ENCODE data around the gene RPS6KA2.

The RPS6KA2 gene

DNA sequence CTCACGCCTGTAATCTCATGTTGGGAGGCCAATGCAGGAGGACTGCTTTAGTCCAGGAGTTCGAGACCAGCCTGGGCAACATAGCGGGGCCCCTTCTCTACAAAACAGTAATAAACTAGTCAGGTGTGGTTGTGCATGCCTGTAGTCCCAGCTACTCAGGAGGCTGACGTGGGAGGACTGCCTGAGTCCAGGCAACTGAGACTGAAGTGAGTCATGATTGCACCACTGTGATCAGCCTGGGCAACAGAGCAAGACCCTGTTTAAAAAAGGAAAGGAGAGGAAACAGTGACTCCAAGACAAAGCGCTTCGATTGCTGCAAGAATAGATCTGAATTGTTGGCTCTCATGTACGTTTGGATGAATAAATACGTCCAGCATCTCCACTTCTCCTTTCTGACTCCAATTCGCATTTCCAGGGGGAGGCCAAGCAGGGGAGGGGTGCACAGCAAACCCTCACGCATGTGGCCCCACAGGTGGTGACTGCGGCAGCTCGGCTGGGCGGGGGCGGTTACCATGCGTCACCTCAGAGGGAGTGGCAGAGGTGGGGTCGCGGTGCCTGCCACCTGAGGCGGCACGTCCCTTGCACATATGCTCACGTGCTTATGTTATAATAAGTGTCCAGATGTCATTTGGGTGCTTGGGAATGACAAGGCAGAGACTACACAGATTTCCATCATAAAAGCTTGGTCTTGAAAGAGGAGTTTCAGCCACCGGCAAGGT, 149.2 kb downstream of the RPS6KA2 start:
- DNase-seq: no peak

DNA sequence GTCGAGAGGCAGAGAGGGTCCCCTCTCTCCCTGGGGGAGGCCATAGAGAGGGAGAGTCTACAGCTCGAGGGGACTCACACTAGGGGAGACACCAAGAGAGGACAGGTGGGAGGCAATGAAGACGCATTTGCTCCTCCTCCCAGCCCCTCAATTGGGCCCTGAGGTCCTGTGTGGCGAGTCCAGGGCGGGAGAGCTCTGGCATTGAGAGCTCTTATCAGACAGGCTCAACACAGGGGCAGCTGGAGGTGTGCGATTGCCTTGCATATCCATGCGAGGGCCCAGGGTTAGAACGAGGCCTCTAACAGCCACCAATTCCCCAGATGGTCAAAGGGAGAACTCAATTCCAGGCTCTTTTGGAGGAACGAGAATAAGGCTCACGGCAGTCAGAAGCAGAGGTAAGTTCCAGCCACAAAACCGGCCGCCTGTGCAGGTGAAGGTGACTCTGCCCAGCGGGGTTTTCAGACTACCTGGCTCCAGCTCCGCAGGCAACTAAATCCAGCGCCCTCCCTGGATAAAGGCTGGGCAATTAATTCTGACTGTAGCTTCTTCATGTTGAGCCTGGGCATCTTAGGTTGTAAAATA, 150.3 kb downstream of the RPS6KA2 start:
- no peak for DNase-seq

DNA sequence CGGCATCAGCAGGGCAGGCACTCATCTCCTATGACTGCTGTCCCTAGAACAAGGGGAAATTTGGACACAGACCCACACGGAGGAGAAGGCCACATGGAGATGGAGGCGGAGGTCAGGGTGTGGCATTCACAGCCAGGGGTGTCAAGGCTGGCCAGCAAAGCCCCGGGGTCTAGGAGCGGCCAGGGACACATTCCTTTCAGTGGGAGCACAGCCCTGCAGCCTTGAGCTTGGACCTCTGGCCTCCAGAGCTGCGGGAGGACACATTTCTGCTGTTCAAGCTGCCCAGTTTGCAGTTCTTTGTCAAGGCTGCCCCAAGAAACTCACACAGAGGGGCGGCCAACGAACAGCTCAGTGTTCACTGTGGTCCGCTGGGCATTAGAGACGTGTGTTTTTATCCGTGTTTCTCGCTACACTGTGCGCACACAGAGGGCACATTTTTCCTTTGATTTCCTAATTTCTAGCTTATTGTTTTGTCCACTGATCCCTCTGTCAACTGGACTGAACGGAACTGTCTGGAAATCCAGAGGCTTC, 150.9 kb downstream of the RPS6KA2 start:
- no peak for DNase-seq

DNA sequence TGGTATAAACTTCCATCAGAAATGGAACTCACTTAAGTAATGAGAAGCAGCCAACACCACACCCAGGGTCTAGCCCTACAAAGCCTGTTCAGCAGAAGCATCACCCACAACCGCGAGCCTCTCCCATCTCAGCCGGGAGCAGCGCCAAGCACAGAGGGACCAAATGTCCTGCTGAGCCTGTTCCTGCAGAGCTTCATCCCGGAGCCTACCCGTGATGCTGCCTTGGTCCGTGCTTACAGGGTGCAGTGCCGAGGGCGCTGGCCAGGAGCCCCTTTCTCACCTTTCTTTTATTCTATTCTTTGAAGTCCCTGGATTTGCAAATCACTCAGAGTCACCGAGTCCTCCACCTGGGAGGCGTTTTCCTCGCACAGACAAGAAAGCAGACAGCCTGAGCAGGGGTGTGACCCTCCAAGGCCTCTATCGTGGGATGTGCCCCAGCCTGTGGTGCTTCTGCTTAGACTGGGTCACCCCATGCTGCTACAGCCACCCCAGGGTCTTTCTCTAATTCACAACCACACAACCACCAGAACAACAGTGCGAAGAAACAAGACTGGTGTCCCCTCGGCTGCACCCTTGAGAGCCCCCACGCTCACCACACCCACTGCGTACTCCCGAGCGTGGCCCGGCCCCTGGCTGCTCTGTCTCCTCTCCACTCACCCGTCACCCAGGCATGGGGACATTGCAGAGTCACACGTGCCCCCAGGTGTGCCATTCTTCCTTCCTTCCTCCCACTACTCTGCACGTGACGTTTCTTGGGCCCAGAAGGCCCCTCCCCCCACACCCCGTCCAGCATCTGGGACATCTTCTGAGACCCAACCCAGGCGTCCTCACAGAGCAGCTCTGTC, 152.1 kb downstream of the RPS6KA2 start:
- DNase-seq: no peak

DNA sequence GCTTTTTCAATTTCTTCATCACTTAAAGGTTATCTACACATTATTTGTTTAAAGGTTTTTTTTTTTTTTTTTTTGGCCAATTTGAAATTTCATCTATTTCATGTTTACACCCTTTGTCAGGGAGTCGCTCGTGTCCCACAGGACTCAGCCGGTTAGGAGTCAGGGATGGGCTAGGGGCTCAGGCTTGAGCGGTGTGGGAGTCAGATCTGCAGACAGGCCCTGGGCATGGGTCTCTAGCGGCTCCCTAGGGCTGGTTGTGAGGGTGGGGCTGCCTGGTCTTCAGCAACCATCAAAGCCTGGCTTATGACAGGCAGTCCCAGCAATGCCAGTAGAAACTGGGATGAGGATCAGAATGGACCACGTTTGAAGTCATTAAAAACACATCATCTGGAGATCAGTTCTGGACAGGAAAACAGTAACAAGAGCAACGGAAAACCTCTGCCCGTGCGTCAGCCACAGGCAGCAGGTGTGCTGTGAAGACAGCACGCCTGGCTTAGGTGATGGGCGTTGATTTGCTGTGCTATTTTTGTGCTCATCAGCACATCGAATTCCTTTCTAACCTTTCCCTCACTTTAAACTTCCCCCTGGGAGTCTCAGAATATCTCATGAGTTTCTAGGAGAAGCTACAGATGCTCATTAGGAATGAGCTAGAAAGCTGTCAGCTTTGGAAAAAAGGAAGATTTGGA, 153.0 kb downstream of the RPS6KA2 start:
- no peak for DNase-seq

GRCh38 chr6:166472636-166473035, 154.4 kb downstream of the RPS6KA2 start:
- DNase-seq: no peak

DNA sequence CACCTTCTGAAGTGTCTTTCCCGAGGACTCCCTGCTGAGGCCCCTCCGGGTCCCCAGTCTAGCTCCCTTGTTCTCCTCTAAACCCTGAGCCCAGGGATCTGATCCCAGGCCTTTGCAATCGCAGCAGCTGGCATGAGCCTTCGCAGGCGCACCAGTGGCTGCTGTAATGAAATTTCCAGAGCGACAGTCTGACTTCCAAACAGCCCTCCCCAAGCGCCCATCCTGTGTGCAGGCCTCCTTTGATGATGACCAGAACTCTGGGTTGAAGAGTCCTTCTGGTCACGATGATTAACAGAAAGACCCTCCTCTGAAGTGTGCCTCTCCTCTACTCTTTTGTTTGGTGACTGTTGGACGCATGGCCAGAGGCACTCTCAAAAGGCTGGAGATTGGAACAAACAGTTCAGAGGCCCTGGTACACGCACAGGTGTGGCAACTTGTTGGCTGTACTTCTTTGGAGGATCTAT, 155.2 kb downstream of the RPS6KA2 start:
- DNase-seq: no peak

DNA sequence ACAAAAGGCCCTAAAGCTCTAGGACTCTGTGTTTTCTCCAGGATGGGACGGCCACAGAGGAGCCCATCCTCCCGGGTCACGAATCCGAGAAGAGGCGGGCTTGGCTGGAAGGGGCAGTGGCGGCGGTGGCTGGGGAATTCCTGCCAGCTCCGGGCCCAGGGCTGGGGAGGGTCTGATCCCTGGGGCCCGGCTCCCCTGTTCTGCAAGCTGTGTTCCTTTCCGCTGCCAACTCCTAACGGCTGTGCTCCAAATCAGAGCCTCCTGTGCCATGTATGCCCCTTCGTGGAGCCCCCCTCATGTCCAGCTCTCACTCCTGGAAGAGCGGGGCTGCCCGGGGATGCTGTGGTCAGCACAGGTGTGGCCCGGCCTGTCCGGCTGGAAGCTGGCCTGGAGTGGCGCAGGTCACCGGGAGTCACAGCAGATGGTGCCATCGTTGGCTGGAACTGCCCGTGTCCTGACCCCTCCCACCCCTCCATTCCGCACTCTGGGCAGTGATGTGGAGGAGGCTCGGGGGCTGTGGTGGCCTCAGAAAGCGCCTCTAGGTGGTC, 156.1 kb downstream of the RPS6KA2 start:
- no peak for DNase-seq

GRCh38 chr6:166470029-166470862, 156.8 kb downstream of the RPS6KA2 start:
- no peak for DNase-seq

- DNase-seq: no peak
Observed at GRCh38 chr6:166469426-166469961, 157.6 kb downstream of the RPS6KA2 start.

GRCh38 chr6:166467436-166468000, 159.5 kb downstream of the RPS6KA2 start:
- DNase-seq: no peak

- no peak for DNase-seq
Observed at GRCh38 chr6:166466178-166467122, 160.6 kb downstream of the RPS6KA2 start.

GRCh38 chr6:166465671-166466087, 161.4 kb downstream of the RPS6KA2 start:
- DNase-seq: no peak

DNA sequence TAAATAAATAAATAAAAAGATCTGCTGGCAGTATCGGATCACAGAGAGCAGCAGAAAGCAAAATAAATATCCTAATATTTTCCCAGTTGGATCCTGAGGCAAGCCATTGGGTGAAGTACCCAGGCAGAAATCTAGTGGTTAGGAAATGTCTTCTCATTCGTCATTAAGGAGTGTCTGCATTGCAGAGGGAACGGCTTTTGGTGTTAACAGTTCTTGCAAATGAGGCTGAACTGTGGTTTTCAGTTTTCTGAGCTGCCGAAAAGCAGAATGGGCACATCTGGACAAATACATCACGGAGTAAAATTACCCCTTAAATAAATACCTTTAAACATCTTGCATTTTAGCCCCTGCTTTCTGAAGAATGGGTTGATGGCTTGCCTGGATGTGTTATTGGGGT, 162.1 kb downstream of the RPS6KA2 start:
- no peak for DNase-seq

- DNase-seq: no peak
Observed at GRCh38 chr6:166464068-166465002, 162.7 kb downstream of the RPS6KA2 start.

GRCh38 chr6:166463359-166464067, 163.5 kb downstream of the RPS6KA2 start:
- no peak for DNase-seq

DNA sequence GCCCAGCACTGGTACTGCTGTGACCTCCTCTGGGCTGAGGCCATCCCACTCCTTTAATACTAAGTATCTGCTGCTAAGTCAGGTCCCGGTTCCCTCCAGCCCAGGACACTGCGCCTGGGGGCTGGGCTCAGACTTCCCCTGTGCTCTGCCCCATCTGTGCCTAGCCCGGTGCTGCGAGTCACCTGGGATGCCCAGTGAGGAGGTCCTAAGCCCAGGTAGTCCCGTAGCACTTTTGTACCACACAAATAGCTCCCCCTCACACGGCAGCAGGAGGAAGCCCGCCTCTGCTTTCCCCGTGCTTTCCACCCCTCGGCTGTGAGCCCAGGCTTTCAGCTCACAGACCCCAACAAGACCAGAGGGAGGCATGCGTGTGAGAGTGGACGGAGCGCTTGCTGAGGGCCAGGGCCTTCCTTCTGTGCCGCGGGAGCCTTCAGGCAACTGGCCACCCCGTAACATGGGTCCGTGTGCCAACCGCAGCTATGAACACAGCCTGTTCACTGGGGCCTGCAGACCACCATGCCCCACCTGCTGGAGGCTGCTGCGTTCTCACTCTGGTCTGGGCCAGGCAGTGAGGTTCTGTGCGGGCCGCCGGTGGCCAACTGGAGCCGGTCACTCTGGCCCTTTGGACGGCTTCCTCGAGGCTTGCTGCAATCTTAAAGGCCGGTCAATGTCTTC, 164.5 kb downstream of the RPS6KA2 start:
- DNase-seq: no peak

Measured in activated CD4-positive, alpha-beta T cell treated with anti-CD3 and anti-CD28 coated beads for 48 hours (primary cell).